SK-N-SH (cell line): ENCODE data around the gene METTL21C. TPM values are rescaled to one million over a fixed set of nuclear protein-coding genes. Genes with fewer than 3 reads are reported as not detected.

Experiments used
- CTCF ChIA-PET: fragments of 300-600, 350-600 bp; formaldehyde crosslinking; extraction: SDS; loops from one replicate; lab custom pipeline; 2021; lab: Yijun Ruan, JAX
- POLR2A ChIA-PET: fragments of 350-600 bp; sonication (Branson Sonifier 250); formaldehyde crosslinking; extraction: SDS; loops from one replicate; lab custom pipeline; 2020; ENCODE audit warnings: antibody characterized with exemption, inconsistent platforms; lab: Yijun Ruan, JAX
- DNase-seq: peaks from one replicate; pipeline ENCODE4 v3.0.0; 2012
- H2AFZ ChIP-seq: fragments of 200-600 bp; sonication (generic); 2 replicates; pipeline ENCODE4 v1.8.1; 2016; ENCODE audit warnings: antibody characterized with exemption, mild to moderate bottlenecking, low read depth
- H3F3A ChIP-seq: fragments of 200-600 bp; sonication (generic); replicated peaks from 2 replicates; pipeline ENCODE3; 2016; ENCODE audit warnings: antibody characterized with exemption, mild to moderate bottlenecking; ENCODE audit not compliant: insufficient read depth
- H3K27ac ChIP-seq, 2 experiments: fragments of 200-500 bp in 1 of 2; fragments of 200-600 bp in 1 of 2; sonication (Bioruptor generic) in 1 of 2; sonication (generic), shearing (Covaris generic) in 1 of 2; 2 replicates each; pipeline versions ENCODE4 v1.5.1 to v1.6.1; 2014 to 2016; ENCODE audit warnings: low read depth in 2 of 2, inconsistent platforms in 1 of 2, low read length in 1 of 2, mild to moderate bottlenecking in 1 of 2, mixed read lengths in 1 of 2
- H3K27me3 ChIP-seq: fragments of 200-600 bp; sonication (generic), shearing (Covaris generic); 2 replicates; pipeline ENCODE4 v1.6.1; 2016; ENCODE audit warnings: mixed run types; ENCODE audit not compliant: insufficient read depth
- H3K36me3 ChIP-seq, 2 experiments: fragments of 200-500 bp in 1 of 2; fragments of 200-600 bp in 1 of 2; sonication (Bioruptor generic) in 1 of 2; sonication (generic) in 1 of 2; replicated peaks in 1 of 2; 2 replicates each; pipeline versions ENCODE3 to v1.5.1; 2014 to 2016; ENCODE audit warnings: low read length in 1 of 2, mild to moderate bottlenecking in 1 of 2; ENCODE audit not compliant: insufficient read depth in 2 of 2, control insufficient read depth in 1 of 2
- H3K4me1 ChIP-seq, 2 experiments: fragments of 200-500 bp in 1 of 2; fragments of 200-600 bp in 1 of 2; sonication (Bioruptor generic) in 1 of 2; sonication (generic), shearing (Covaris generic) in 1 of 2; 2 replicates each; pipeline versions ENCODE4 v1.5.1 to v1.6.1; 2014 to 2016; ENCODE audit warnings: low read depth in 1 of 2, low read length in 1 of 2, mixed run types in 1 of 2; ENCODE audit not compliant: insufficient read depth in 2 of 2, control insufficient read depth in 1 of 2
- H3K4me2 ChIP-seq: fragments of 200-600 bp; sonication (generic), shearing (Covaris generic); 2 replicates; pipeline ENCODE4 v1.6.1; 2017; ENCODE audit warnings: mixed run types
- H3K4me3 ChIP-seq, 2 experiments: fragments of 200-500 bp in 1 of 2; fragments of 200-600 bp in 1 of 2; sonication (Bioruptor generic) in 1 of 2; sonication (generic), shearing (Covaris generic) in 1 of 2; 2 replicates each; pipeline versions ENCODE4 v1.5.1 to v1.8.1; 2014 to 2016; ENCODE audit warnings: low read depth in 2 of 2, inconsistent platforms in 1 of 2, low read length in 1 of 2, mild to moderate bottlenecking in 1 of 2, mixed read lengths in 1 of 2, moderate library complexity in 1 of 2
- H3K79me2 ChIP-seq: fragments of 200-600 bp; sonication (generic); 2 replicates; pipeline ENCODE4 v1.8.1; 2017; ENCODE audit warnings: mild to moderate bottlenecking; ENCODE audit not compliant: insufficient read depth
- H3K9ac ChIP-seq: fragments of 200-600 bp; sonication (generic); 2 replicates; pipeline ENCODE4 v1.6.1; 2017; ENCODE audit warnings: mixed run types
- H3K9me2 ChIP-seq: fragments of 200-600 bp; sonication (generic); 2 replicates; pipeline ENCODE4 v1.6.1; 2017; ENCODE audit warnings: mixed run types
- H3K9me3 ChIP-seq: fragments of 200-600 bp; sonication (generic); 2 replicates; pipeline ENCODE4 v1.6.1; 2017; ENCODE audit warnings: mixed run types, mild to moderate bottlenecking, moderate library complexity
- H4K20me1 ChIP-seq: fragments of 200-600 bp; sonication (generic); 2 replicates; pipeline ENCODE4 v1.6.1; 2017; ENCODE audit warnings: mild to moderate bottlenecking, mixed run types; ENCODE audit not compliant: insufficient read depth
- CHD2 ChIP-seq: fragments of 150-350 bp; IDR thresholded peaks from 2 replicates; pipeline ENCODE4 v1.6.1; 2018; ENCODE audit warnings: low read length; ENCODE audit not compliant: partially characterized antibody
- ELF1 ChIP-seq: IDR thresholded peaks from 2 replicates; pipeline ENCODE4 v1.4.0; 2012
- FOXJ3 ChIP-seq: sonication (generic); formaldehyde crosslinking; IDR thresholded peaks from 2 replicates; pipeline ENCODE4 v1.5.1; 2020; ENCODE audit warnings: mild to moderate bottlenecking, missing genetic modification reagents
- GATA2 ChIP-seq: sonication (generic); formaldehyde crosslinking; IDR thresholded peaks from 2 replicates; pipeline ENCODE4 v1.5.0; 2020; ENCODE audit warnings: mild to moderate bottlenecking, missing genetic modification reagents
- MXI1 ChIP-seq: IDR thresholded peaks from 2 replicates; pipeline ENCODE4 v1.6.1; 2012; ENCODE audit warnings: mild to moderate bottlenecking, low read depth, low read length, improper control_type of control experiment
- NFIC ChIP-seq: IDR thresholded peaks from 2 replicates; pipeline ENCODE4 v1.4.0; 2012; ENCODE audit warnings: borderline replicate concordance
- NRF1 ChIP-seq: IDR thresholded peaks from 2 replicates; pipeline ENCODE4 v1.6.1; 2012; ENCODE audit warnings: low read depth, mild to moderate bottlenecking, low read length
- POLR2AphosphoS5 ChIP-seq: IDR thresholded peaks from 2 replicates; pipeline ENCODE4 v1.6.1; 2012; ENCODE audit warnings: low read depth, low read length
- RXRA ChIP-seq: IDR thresholded peaks from 2 replicates; pipeline ENCODE4 v1.4.0; 2012; ENCODE audit warnings: low read depth, mild to moderate bottlenecking, borderline replicate concordance
- SIN3A ChIP-seq: IDR thresholded peaks from 2 replicates; pipeline ENCODE4 v1.6.1; 2012; ENCODE audit warnings: low read depth, mild to moderate bottlenecking, low read length, moderate library complexity, borderline replicate concordance
- TAF1 ChIP-seq: IDR thresholded peaks from 2 replicates; pipeline ENCODE4 v1.6.1; 2012; ENCODE audit warnings: low read depth, mild to moderate bottlenecking, low read length, moderate library complexity, borderline replicate concordance
- TCF12 ChIP-seq: IDR thresholded peaks from 2 replicates; pipeline ENCODE4 v1.4.0; 2012
- WGBS: methylation state at CpG from one replicate; pipeline ENCODE4 v1.1.6; 2017; ENCODE audit warnings: low lambda C conversion rate; 5-methylcytosine and 5-hydroxymethylcytosine counted together
- polyA plus RNA-seq, 3 experiments: library from polyadenylated mRNA; depleted of rRNA; stranded (reverse); fragments of >200 nt; gene quantifications; 2 replicates each; pipeline ENCODE4 v1.2.3, GENCODE V29; 2012
- TF ChIP-seq, protein P1 (sequence below): IDR thresholded peaks from 2 replicates; pipeline ENCODE4 v1.6.1; 2012; ENCODE audit warnings: mild to moderate bottlenecking, low read depth, low read length, moderate library complexity
- TF ChIP-seq, protein P2 (sequence below): fragments of 150-350 bp; IDR thresholded peaks from 2 replicates; pipeline ENCODE4 v1.6.1; 2016; ENCODE audit warnings: mild to moderate bottlenecking, low read depth, low read length
- TF ChIP-seq, protein P3 (sequence below): IDR thresholded peaks from 2 replicates; pipeline ENCODE4 v1.4.0; 2012; ENCODE audit warnings: low read depth, borderline replicate concordance
- TF ChIP-seq, protein P4 (sequence below): IDR thresholded peaks from 2 replicates; pipeline ENCODE4; 2012
- TF ChIP-seq, protein P5 (sequence below): IDR thresholded peaks from 2 replicates; pipeline ENCODE4 v1.4.0; 2012; ENCODE audit warnings: low read depth, borderline replicate concordance

Gene METTL21C
- polyA plus RNA-seq, 1 of the 3 experiments (the other 2 are of a cell fraction), result not detected

DNA sequence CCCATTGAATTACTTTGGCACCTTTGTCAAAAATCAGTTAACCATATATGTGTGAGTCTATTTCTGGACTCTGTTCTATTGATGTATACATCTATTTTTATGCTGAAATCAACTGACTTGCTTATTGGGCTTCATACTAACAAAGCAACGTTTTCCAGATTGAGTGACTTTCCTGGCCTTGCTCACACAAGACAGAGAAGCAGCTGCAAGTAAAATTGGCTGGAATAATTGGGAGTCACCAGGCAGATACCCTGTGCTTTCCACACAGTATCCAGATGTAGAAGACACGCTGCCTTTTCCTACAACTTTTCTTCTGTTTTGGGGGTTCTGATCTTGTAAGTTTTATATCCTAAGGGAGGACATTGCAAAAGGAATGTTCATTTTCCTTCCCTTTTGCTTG is 11.2 kb downstream of the METTL21C start:
- 60% methylated on average over 2 of the region's 2 CpGs for WGBS
- Histone ChIP-seq H3K9ac (no peak overlapping the region), H3K27ac (no peak overlapping the region), H3K4me2 (no peak overlapping the region), H3K9me2 (no peaks in the 10 kb centered on the region), H3K4me1 (no peaks in the 10 kb centered on the region), H3K79me2 (no peaks in the 10 kb centered on the region), H2AFZ (no peak overlapping the region), H3K4me3 (no peak overlapping the region), H3K36me3 (peaks cover 10 to 19% of the 10 kb centered on the region in 2 experiments), H3F3A (peaks cover 2% of the 10 kb centered on the region), H3K9me3 (no peaks in the 10 kb centered on the region), H4K20me1 (no peaks in the 10 kb centered on the region), H3K27me3 (no peaks in the 10 kb centered on the region)
- no peak for TF ChIP-seq POLR2AphosphoS5
- TF ChIP-seq CHD2, result no peak
- TF ChIP-seq, protein P1, sequence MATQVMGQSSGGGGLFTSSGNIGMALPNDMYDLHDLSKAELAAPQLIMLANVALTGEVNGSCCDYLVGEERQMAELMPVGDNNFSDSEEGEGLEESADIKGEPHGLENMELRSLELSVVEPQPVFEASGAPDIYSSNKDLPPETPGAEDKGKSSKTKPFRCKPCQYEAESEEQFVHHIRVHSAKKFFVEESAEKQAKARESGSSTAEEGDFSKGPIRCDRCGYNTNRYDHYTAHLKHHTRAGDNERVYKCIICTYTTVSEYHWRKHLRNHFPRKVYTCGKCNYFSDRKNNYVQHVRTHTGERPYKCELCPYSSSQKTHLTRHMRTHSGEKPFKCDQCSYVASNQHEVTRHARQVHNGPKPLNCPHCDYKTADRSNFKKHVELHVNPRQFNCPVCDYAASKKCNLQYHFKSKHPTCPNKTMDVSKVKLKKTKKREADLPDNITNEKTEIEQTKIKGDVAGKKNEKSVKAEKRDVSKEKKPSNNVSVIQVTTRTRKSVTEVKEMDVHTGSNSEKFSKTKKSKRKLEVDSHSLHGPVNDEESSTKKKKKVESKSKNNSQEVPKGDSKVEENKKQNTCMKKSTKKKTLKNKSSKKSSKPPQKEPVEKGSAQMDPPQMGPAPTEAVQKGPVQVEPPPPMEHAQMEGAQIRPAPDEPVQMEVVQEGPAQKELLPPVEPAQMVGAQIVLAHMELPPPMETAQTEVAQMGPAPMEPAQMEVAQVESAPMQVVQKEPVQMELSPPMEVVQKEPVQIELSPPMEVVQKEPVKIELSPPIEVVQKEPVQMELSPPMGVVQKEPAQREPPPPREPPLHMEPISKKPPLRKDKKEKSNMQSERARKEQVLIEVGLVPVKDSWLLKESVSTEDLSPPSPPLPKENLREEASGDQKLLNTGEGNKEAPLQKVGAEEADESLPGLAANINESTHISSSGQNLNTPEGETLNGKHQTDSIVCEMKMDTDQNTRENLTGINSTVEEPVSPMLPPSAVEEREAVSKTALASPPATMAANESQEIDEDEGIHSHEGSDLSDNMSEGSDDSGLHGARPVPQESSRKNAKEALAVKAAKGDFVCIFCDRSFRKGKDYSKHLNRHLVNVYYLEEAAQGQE, result no peak
- no peak for TF ChIP-seq SIN3A
- TF ChIP-seq, protein P2, sequence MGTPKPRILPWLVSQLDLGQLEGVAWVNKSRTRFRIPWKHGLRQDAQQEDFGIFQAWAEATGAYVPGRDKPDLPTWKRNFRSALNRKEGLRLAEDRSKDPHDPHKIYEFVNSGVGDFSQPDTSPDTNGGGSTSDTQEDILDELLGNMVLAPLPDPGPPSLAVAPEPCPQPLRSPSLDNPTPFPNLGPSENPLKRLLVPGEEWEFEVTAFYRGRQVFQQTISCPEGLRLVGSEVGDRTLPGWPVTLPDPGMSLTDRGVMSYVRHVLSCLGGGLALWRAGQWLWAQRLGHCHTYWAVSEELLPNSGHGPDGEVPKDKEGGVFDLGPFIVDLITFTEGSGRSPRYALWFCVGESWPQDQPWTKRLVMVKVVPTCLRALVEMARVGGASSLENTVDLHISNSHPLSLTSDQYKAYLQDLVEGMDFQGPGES, result no peak
- DNase-seq, result no peak
- ChIA-PET POLR2A (no interaction called here), CTCF (interaction anchor here (0.7 to 1.0 kb wide), 2 partner anchors 14 to 128 kb away, joined by 3 read pairs; no protein-coding TSS in a partner anchor)

DNA sequence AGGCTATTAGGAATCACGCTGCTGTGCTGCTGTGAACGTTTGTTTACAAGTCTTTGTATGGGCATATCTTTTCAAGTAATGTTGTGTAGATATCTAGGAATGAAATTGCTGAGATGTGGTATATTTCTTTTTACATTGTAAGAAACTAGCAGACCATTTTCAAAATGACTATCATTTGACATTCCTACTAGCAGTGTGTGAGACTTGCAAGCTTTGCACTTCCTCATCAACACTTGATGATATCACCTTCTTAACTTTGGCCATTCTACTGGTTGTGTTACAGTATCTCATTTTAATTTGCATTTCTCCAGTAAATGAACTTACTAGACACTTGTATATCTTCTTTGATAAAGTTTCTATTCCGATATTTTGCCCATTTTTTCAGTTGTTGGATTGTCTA is 12.1 kb downstream of the METTL21C start:
- Histone ChIP-seq H3K36me3 (peaks cover 19 to 27% of the 10 kb centered on the region in 2 experiments), H3K4me2 (no peak overlapping the region), H3K9me3 (no peaks in the 10 kb centered on the region), H3K4me1 (no peaks in the 10 kb centered on the region), H3K27ac (no peak overlapping the region), H3K9ac (no peak overlapping the region), H3F3A (peaks cover 2% of the 10 kb centered on the region), H3K4me3 (no peak overlapping the region), H3K79me2 (no peaks in the 10 kb centered on the region), H3K27me3 (no peaks in the 10 kb centered on the region), H2AFZ (no peak overlapping the region), H4K20me1 (no peaks in the 10 kb centered on the region), H3K9me2 (no peaks in the 10 kb centered on the region)
- ChIA-PET POLR2A (no interaction called here), CTCF (interaction anchor here (0.7 kb wide), 1 partner anchor 15 kb away, joined by 3 read pairs; no protein-coding TSS in a partner anchor)
- TF ChIP-seq ELF1, result no peak
- TF ChIP-seq, protein P3, sequence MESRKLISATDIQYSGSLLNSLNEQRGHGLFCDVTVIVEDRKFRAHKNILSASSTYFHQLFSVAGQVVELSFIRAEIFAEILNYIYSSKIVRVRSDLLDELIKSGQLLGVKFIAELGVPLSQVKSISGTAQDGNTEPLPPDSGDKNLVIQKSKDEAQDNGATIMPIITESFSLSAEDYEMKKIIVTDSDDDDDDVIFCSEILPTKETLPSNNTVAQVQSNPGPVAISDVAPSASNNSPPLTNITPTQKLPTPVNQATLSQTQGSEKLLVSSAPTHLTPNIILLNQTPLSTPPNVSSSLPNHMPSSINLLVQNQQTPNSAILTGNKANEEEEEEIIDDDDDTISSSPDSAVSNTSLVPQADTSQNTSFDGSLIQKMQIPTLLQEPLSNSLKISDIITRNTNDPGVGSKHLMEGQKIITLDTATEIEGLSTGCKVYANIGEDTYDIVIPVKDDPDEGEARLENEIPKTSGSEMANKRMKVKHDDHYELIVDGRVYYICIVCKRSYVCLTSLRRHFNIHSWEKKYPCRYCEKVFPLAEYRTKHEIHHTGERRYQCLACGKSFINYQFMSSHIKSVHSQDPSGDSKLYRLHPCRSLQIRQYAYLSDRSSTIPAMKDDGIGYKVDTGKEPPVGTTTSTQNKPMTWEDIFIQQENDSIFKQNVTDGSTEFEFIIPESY, result no peak
- no peak for TF ChIP-seq SIN3A
- TF ChIP-seq RXRA, result no peak
- no peak for TF ChIP-seq TCF12
- no peak for TF ChIP-seq NRF1
- TF ChIP-seq, protein P2, result no peak
- TF ChIP-seq TAF1, result no peak
- no peak for TF ChIP-seq NFIC
- TF ChIP-seq, protein P4, sequence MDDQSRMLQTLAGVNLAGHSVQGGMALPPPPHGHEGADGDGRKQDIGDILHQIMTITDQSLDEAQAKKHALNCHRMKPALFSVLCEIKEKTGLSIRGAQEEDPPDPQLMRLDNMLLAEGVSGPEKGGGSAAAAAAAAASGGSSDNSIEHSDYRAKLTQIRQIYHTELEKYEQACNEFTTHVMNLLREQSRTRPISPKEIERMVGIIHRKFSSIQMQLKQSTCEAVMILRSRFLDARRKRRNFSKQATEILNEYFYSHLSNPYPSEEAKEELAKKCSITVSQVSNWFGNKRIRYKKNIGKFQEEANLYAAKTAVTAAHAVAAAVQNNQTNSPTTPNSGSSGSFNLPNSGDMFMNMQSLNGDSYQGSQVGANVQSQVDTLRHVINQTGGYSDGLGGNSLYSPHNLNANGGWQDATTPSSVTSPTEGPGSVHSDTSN, result no peak
- no peak for TF ChIP-seq FOXJ3 (CRISPR knock-in tag)
- TF ChIP-seq, protein P5, sequence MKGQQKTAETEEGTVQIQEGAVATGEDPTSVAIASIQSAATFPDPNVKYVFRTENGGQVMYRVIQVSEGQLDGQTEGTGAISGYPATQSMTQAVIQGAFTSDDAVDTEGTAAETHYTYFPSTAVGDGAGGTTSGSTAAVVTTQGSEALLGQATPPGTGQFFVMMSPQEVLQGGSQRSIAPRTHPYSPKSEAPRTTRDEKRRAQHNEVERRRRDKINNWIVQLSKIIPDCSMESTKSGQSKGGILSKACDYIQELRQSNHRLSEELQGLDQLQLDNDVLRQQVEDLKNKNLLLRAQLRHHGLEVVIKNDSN, result no peak
- no peak for TF ChIP-seq MXI1
- no peak for TF ChIP-seq CHD2
- no peak for TF ChIP-seq GATA2
- DNase-seq, result no peak
- WGBS, result 95% methylated on average over 3 of the region's 3 CpGs
